HL-60 (cell line): ENCODE measurements around the gene SERPINA3.

Source experiments
- CTCF ChIP-seq: IDR thresholded peaks from one replicate; pipeline ENCODE4 v1.5.1; 2011; ENCODE audit warnings: low read length, control low read depth, inconsistent platforms; ENCODE audit not compliant: insufficient read depth
- GABPA ChIP-seq: IDR thresholded peaks from 2 replicates; pipeline ENCODE4 v1.6.1; 2012; ENCODE audit warnings: low read depth
- POLR2AphosphoS5 ChIP-seq: IDR thresholded peaks from 2 replicates; pipeline ENCODE4 v1.6.1; 2012; ENCODE audit warnings: low read depth

GRCh38 chr14:94646066-94646465 lies 33.9 kb downstream of the SERPINA3 start:
- TF ChIP-seq POLR2AphosphoS5 (no peak), CTCF (no peak), GABPA (no peak)
